ENCODE measurements around the gene PARD6G.

PARD6G gene

GRCh38 chr18:80208620-80209019 is 38.7 kb downstream of the PARD6G start:
- DNase-seq = no peak

GRCh38 chr18:80205294-80205693 is 42.0 kb downstream of the PARD6G start:
- no peak for DNase-seq

GRCh38 chr18:80204142-80204541 is 43.2 kb downstream of the PARD6G start:
- DNase-seq = no peak

GRCh38 chr18:80203249-80203648 is 44.1 kb downstream of the PARD6G start:
- DNase-seq = no peak

- DNase-seq = no peak
Observed at GRCh38 chr18:80202264-80202998, 44.9 kb downstream of the PARD6G start.

- no peak for DNase-seq
Observed at GRCh38 chr18:80201739-80202138, 45.6 kb downstream of the PARD6G start.

- DNase-seq = no peak
Observed at GRCh38 chr18:80200932-80201672, 46.2 kb downstream of the PARD6G start.

- no peak for DNase-seq
Observed at GRCh38 chr18:80200171-80200931, 47.0 kb downstream of the PARD6G start.

- no peak for DNase-seq
Observed at GRCh38 chr18:80198994-80199748, 48.1 kb downstream of the PARD6G start.

GRCh38 chr18:80198391-80198790 is 48.9 kb downstream of the PARD6G start:
- no peak for DNase-seq

- no peak for DNase-seq
Observed at GRCh38 chr18:80197528-80197927, 49.8 kb downstream of the PARD6G start.

GRCh38 chr18:80196528-80197320 is 50.6 kb downstream of the PARD6G start:
- no peak for DNase-seq

- DNase-seq = no peak
Observed at GRCh38 chr18:80194874-80195570, 52.3 kb downstream of the PARD6G start.

GRCh38 chr18:80193701-80194100 is 53.6 kb downstream of the PARD6G start:
- no peak for DNase-seq

GRCh38 chr18:80192653-80193385 is 54.5 kb downstream of the PARD6G start:
- no peak for DNase-seq

GRCh38 chr18:80191907-80192652 is 55.2 kb downstream of the PARD6G start:
- no peak for DNase-seq

- no peak for DNase-seq
Observed at GRCh38 chr18:80191264-80191663, 56.0 kb downstream of the PARD6G start.

GRCh38 chr18:80190311-80190710 is 57.0 kb downstream of the PARD6G start:
- DNase-seq = no peak

GRCh38 chr18:80189531-80189865 is 57.8 kb downstream of the PARD6G start:
- no peak for DNase-seq

All from effector CD8-positive, alpha-beta T cell (primary cell).